Right lobe of liver (tissue), 4 donors: Measurements from ENCODE around the gene ZNF275.

Experiments
- POLR2A ChIP-seq: fragments of 450-650 bp; IDR thresholded peaks from one replicate; pipeline ENCODE4 v1.6.1; 2017; ENCODE audit warnings: antibody characterized with exemption, mild to moderate bottlenecking
- TF ChIP-seq, protein P1 (sequence below), 4 donors: fragments of 200-600 bp in 3 of 4; fragments of 450-650 bp in 1 of 4; IDR thresholded peaks; one replicate each; pipeline versions ENCODE4 v1.5.1 to v1.8.0; 2016 to 2022; ENCODE audit warnings: antibody characterized with exemption in 4 of 4, mild to moderate bottlenecking in 2 of 4
- donor health status: DM: no; HTN: no; CAD: no.
- donor health status: DM: no; HTN: no; CAD: no.
- donor health status: DM: no; HTN: yes; CAD: no.

- no peak for TF ChIP-seq POLR2A
- TF ChIP-seq, protein P1, sequence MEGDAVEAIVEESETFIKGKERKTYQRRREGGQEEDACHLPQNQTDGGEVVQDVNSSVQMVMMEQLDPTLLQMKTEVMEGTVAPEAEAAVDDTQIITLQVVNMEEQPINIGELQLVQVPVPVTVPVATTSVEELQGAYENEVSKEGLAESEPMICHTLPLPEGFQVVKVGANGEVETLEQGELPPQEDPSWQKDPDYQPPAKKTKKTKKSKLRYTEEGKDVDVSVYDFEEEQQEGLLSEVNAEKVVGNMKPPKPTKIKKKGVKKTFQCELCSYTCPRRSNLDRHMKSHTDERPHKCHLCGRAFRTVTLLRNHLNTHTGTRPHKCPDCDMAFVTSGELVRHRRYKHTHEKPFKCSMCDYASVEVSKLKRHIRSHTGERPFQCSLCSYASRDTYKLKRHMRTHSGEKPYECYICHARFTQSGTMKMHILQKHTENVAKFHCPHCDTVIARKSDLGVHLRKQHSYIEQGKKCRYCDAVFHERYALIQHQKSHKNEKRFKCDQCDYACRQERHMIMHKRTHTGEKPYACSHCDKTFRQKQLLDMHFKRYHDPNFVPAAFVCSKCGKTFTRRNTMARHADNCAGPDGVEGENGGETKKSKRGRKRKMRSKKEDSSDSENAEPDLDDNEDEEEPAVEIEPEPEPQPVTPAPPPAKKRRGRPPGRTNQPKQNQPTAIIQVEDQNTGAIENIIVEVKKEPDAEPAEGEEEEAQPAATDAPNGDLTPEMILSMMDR (IDR thresholded peaks at IDR 0.05), result no peak
Observed at GRCh38 chrX:153297376-153297775, 36.6 kb upstream of the ZNF275 start.
